Measurements from ENCODE around the gene SPINT1. TPM values are rescaled to one million over a fixed set of nuclear protein-coding genes. Genes with fewer than 3 reads are reported as not detected.
A peak's percentile ranks its signal among the peaks of the same experiment; 100 is the strongest.
"Not testable (repeated sequence)": the region's sequence is repeated elsewhere in the genome, so short reads cannot be mapped to it uniquely, and the experiment has no call there.

Gene SPINT1
- total RNA-seq, 2 donors from 2014 or later: 8.4 to 11.7 TPM

DNA sequence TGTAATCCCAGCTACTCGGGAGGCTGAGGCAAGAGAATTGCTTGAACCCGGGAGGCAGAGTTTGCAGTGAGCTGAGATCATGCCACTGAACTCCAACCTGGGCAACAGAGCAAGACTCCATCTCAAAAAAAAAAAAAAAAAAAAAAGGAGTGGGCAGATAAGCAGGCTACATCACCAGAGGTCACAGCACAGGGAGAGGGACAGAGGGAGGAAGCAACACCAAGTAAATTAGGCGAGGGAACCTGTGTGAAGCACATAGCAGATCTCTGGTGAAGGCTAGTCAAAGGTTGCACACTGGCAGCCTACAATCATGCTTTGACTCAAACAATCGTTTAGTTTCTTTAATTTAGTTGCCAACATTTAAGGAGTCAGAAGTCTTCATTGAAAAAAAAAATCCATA, 17.3 kb downstream of the SPINT1 start:
- not testable (repeated sequence) for ATAC-seq (replicated peaks); H3K27me3 Mint-ChIP-seq; H3K27ac Mint-ChIP-seq; H3K4me1 Mint-ChIP-seq; H3K9me3 Mint-ChIP-seq; H3K36me3 Mint-ChIP-seq (ENCODE audit: low read depth); H3K4me3 Mint-ChIP-seq

DNA sequence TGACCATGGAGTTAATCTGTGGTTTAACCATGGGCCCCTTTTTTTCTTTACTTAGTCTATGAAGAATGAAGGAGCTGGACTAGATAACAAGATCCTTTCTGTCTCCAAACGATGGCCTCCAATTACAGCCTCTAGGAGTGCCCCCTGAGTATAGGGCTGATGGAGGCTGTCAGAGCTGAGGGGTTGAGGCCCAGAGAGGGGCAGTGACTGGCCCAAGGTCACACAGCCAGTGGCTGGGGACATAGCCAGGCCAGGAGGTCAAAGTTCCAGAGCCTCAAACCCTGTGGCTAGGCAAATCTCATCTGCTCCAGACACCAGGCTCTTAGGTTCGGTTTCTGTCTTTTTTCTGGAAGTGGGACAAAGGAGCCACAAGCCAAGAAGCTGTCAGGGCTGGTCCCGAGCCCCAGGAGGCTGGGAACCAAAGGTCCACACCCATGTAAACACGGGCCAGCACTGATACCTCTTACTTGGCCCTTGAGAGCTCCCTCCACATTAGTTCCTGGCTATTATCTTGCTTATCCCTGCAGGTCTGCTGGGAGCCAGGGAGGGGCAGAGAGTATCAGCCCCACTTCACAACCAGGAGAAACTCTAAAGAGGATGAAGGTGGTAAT, 19.9 kb downstream of the SPINT1 start:
- no peaks in the 10 kb centered on the region for H3K36me3 Mint-ChIP-seq (ENCODE audit: low read depth)
- H3K9me3 Mint-ChIP-seq: no peaks in the 10 kb centered on the region
- no peak for ATAC-seq (replicated peaks)
- no peak overlapping the region for H3K4me3 Mint-ChIP-seq
- peaks cover 7% of the 10 kb centered on the region for H3K4me1 Mint-ChIP-seq
- H3K27me3 Mint-ChIP-seq: peaks cover 4% of the 10 kb centered on the region
- H3K27ac Mint-ChIP-seq: no peak overlapping the region

DNA sequence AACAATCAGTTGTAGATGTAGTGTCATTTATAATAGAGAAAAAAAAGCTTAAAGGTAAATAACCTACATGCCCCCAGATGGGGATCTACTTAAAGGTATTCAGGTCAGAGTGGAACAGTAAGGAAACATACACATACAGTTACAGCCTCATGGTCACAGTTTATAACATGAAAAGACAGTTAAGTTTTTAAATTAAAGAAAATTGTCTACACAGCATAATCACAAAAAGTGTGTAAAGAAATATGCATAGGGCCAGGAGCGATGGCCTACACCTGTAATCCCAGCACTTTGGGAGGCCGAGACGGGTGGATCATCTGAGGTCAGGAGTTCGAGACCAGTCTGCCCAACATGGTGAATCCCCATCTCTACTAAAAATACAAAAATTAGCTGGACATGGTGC, 23.4 kb downstream of the SPINT1 start:
- Mint-ChIP-seq H3K9me3 (no peaks in the 10 kb centered on the region), H3K36me3 (ENCODE audit: low read depth) (no peaks in the 10 kb centered on the region), H3K4me3 (no peak overlapping the region), H3K27ac (no peak overlapping the region), H3K4me1 (peaks cover 3% of the 10 kb centered on the region), H3K27me3 (peaks cover 4% of the 10 kb centered on the region)
- no peak for ATAC-seq (replicated peaks)

DNA sequence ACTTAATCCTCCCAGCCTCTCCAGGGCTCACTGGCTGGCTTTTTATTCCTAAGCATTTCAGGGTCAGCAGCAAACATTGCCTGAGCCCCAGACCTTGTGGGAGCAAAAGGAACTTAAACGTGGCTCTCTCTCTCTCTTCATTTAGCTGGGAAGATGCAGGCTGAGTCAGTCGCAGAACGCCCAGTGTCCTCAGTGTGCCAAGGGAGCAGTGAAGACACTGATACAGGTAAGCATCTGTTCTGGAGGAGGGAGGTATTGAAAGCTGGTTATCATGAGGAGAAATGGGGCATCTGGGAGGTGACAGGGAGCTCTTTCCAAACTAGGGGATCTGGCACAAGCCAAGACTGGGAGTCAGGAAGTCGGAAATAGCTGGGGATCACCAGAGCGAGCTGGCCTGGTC, 25.8 kb downstream of the SPINT1 start:
- Mint-ChIP-seq H3K36me3 (ENCODE audit: low read depth) (no peaks in the 10 kb centered on the region), H3K9me3 (no peaks in the 10 kb centered on the region), H3K4me1 (peaks cover 8% of the 10 kb centered on the region), H3K27ac (peak overlapping the region; percentile 23), H3K27me3 (no peaks in the 10 kb centered on the region), H3K4me3 (no peak overlapping the region)
- no peak for ATAC-seq (replicated peaks)

DNA sequence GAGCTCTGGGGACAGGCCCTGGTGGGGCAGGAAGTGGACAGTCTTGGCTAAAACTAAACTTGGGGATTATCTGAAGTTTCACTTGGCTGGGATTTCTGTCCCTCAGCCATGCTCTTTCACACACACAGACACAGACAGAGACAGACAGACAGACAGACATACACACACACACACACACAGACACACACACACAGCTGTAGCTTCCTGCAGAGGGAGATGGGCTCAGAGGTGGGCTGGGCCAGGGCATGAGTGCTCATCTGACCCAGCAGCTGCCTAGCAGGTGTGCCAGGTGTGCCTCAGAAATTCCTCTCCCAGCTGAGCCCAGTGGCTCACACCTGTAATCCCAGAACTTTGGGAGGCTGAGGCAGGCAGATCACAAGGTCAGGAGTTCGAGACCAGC, 26.9 kb downstream of the SPINT1 start:
- H3K27ac Mint-ChIP-seq: peak overlapping the region; percentile 23

DNA sequence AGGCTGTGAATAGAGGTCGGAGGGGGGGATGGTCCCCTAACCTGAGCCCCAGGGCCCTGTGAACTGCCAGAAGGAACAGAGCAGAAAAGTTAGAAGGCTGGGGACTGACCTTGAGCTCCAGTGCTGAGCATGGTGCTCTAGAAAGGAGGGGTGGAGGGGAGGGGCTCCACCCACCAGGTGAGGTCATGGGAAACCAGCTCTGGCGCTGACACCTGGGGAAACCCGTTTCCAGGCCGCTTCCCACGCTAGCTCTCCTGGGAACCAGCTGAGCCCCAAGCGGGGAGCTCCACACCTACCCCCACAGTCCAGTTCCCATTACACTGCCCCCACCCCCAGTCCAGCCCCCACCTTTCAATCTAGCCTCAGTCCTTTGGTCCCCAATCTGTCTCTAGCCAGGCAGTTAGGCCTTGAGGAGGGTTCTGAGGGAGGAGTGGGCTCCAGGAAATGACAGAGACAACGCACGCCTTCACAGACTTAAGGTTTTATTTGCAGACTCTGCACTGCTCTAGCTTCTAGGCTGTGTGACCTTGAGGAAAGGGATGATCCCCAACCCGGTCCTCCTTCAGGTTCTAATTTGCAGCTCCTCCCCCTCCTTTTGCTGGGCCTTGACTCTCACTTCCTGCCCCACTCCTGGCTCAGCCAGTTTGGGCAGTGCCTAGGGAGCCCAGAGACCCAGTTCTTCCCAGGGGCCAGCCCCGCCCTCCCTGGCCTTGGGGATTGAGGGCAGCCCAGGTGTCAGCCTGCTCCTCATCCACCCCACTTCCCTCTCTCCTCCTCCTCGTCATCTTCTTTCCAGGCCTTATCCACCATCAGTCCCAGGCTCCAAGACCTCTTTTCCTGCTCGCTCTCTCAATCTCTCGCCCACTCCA, 28.1 kb downstream of the SPINT1 start:
- H3K4me3 Mint-ChIP-seq: peak overlapping the region; percentile 58
- peak; percentile 64 for ATAC-seq (replicated peaks)
- H3K36me3 Mint-ChIP-seq (ENCODE audit: low read depth): no peaks in the 10 kb centered on the region
- H3K9me3 Mint-ChIP-seq: no peaks in the 10 kb centered on the region
- H3K4me1 Mint-ChIP-seq: peaks cover 8% of the 10 kb centered on the region
- peak overlapping the region; percentile 10 for H3K27ac Mint-ChIP-seq
- H3K27me3 Mint-ChIP-seq: no peaks in the 10 kb centered on the region

More for the DNA sequence above, 26.9 kb downstream of the SPINT1 start:
- H3K9me3 Mint-ChIP-seq: no peaks in the 10 kb centered on the region
- no peak overlapping the region for H3K4me3 Mint-ChIP-seq
- peaks cover 8% of the 10 kb centered on the region for H3K4me1 Mint-ChIP-seq
- H3K36me3 Mint-ChIP-seq (ENCODE audit: low read depth): no peaks in the 10 kb centered on the region
- no peak for ATAC-seq (replicated peaks)
- H3K27me3 Mint-ChIP-seq: no peaks in the 10 kb centered on the region

DNA sequence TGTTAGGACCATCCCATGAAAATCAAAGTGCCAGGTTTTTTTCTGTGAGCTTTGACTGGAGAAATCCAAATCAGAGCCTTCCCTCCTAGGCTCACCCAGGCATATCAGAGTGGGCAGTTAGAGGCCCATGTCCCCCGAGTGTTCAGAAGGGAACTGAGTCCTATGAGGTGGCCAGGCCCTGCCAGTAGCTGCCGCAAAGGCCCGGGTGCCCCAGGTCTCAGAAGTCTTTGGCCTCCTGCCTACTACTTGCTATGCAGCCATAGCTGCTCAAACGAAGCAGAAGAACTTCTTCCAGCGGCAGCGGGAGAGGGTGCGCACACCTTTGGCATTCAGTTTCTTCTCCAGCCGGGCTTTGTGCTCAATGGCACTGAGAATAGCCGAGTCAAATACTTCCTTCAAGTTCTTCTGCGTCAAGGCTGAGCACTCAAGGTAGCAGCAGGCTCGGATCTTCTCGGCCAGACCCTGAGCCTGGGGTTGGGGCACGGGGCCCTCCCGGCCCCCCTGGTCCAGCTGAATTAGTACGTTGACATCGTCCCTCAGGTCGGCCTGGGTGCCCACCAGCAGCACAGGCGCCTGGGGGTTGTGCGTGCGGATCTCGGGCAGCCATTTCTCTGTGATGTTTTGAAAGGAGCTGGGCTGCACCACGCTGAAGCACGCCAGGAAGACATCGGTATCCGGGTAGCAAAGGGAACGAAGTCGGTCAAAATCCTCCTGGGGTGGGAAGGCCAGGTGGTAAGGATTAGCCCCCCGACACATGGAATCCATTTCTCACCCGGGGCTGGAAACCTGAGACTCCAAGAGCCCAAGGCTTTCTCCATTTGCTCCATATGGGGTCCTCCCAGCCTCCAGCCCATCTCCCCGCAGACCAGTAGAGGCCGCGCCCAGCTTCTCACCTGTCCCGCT, 29.2 kb downstream of the SPINT1 start:
- H3K27ac Mint-ChIP-seq: no peak overlapping the region
- peaks cover 8% of the 10 kb centered on the region for H3K4me1 Mint-ChIP-seq
- H3K4me3 Mint-ChIP-seq: peak overlapping the region; percentile 58
- ATAC-seq (replicated peaks): no peak
- H3K9me3 Mint-ChIP-seq: no peaks in the 10 kb centered on the region
- no peaks in the 10 kb centered on the region for H3K27me3 Mint-ChIP-seq
- no peaks in the 10 kb centered on the region for H3K36me3 Mint-ChIP-seq (ENCODE audit: low read depth)

DNA sequence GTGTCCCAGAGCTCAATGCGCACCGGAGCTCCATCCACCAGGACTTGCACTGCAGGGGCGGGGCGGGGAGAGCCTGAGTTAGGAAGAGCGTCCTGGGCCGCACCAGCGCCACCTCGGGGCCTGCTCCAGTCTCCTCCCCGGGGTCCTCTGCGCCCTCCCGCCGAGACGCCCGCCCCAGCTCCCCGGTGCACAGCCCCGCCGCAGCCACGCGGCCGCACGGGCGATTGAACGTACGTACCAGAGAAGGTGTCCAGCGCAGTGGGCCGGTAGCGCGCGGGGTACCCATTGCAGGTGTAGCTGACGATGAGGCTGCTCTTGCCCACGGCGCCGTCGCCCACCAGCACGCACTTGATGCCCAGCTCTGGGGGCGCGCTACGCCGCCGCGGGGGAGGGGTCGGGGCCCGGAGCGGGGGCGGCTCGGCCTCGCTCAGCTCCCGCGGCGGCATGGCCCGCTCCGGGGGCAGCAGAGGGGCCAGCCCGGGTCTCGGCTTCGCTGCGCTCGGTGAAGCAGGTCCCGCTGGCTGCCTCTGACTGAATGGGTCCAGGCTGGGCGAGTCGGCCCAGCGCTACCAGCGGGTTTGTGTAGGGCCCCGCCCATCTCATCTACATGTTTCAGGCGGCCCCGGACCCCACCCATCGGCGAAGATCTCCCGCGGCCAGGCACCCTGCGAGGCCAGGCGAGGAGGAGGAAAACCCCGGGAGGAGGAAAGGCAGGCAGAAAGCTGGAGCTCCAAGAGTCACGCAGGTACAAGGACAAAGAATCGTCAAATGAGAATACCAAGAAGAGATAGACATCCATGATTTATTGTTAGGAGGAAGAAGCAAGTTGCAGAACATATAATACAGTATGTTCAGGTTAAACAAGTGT, 30.1 kb downstream of the SPINT1 start, which contains the start of gene RHOV:
Gene RHOV (minus strand): TSS at position 541 of the 868 bp plus-strand sequence. CDS start 95 bp downstream, at position 446.
- H3K27me3 Mint-ChIP-seq: no peaks in the 10 kb centered on the region
- H3K4me3 Mint-ChIP-seq: peak within 1 kb of the TSS; percentile 58
- peak; percentile 74 for ATAC-seq (replicated peaks)
- no peaks in the 10 kb centered on the region for H3K9me3 Mint-ChIP-seq
- peaks cover 12% of the 10 kb centered on the region for H3K4me1 Mint-ChIP-seq
- H3K36me3 Mint-ChIP-seq (ENCODE audit: low read depth): no peaks in the 10 kb centered on the region
- H3K27ac Mint-ChIP-seq: no peak within 1 kb of the TSS

DNA sequence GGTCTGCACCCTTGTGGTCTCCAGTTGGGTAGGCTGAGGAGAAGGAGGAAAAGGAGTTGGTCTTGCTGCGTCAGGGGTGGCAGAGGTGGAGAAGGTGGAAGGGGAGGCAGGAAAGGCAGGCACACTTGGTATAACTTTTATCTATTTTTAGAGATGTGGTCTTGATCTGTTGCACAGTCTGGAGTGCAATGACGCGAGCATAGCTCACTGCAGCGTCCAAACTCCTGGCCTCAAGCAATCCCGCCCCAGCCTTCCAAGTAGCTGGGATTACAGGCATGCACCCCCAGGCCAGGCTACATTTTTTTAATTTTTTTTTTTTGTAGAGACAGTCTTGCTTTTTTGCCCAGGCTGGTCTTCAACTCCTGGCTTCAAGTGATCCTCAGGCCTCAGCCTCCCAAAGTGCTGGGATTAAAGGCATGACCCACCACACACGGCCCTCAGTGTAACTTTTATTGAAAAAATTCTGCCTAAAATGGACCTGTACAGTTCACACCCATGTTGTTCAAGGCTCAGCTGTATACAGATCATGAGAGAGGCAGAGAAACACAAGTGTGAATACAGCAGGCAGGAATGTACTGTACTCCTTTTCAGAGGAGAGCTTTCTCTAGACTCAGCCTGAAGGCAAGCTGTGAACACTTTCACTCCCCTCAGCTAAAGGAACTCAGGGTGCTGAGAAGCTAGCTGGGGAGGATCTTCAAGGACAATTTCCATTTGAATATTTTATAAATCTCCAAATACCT, 32.3 kb downstream of the SPINT1 start:
- no peaks in the 10 kb centered on the region for H3K27me3 Mint-ChIP-seq
- H3K36me3 Mint-ChIP-seq (ENCODE audit: low read depth): no peaks in the 10 kb centered on the region
- no peak overlapping the region for H3K27ac Mint-ChIP-seq
- no peak overlapping the region for H3K4me3 Mint-ChIP-seq
- ATAC-seq (replicated peaks): no peak
- H3K4me1 Mint-ChIP-seq: peaks cover 13% of the 10 kb centered on the region
- H3K9me3 Mint-ChIP-seq: no peaks in the 10 kb centered on the region

DNA sequence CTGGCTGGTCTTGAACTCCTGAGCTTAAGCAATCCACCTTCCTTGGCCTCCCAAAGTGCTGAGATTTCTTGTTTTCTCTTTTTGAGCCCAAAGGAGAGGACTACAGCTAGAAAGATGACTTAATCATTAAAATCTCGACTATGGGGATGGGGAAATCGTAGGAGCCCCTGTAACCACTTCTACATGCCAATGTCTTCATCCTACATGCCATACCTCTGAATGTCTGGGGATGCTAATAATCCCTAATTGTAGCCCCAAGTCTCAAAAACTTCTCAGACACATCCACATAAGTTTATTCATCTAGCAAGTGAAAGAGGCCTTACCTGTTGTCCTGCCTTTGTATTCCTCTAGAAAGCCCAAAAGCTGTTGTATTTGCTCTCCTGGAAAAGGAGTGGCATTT, 33.8 kb downstream of the SPINT1 start:
- no peak for ATAC-seq (replicated peaks)
- Mint-ChIP-seq H3K27me3 (no peaks in the 10 kb centered on the region), H3K4me1 (peaks cover 5% of the 10 kb centered on the region), H3K36me3 (ENCODE audit: low read depth) (no peaks in the 10 kb centered on the region), H3K9me3 (no peaks in the 10 kb centered on the region), H3K4me3 (no peak overlapping the region), H3K27ac (no peak overlapping the region)

DNA sequence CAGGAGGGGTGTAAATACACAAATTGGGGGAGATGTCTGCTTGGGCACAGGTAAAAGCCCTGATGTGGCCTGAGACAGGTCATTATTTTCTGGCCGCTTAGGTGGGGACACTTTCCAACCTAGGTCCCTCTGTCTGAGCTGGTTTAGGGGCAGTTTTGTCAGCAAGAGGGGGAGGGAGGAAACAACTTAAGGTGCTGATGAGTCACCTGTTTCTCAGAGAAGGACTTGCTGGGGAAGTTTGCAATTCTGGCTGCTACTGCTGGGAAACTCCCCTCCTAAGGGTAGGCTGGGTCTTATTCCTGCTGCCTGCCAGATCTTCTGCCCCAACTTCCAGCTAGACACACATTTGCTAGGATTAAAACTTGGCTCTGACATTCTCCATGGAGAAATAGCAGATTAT, 34.9 kb downstream of the SPINT1 start:
- peak overlapping the region; percentile 46 for H3K4me3 Mint-ChIP-seq
- H3K36me3 Mint-ChIP-seq (ENCODE audit: low read depth): no peaks in the 10 kb centered on the region
- ATAC-seq (replicated peaks): peak; percentile 91
- H3K27ac Mint-ChIP-seq: peak overlapping the region; percentile 84
- H3K9me3 Mint-ChIP-seq: no peaks in the 10 kb centered on the region
- H3K27me3 Mint-ChIP-seq: no peaks in the 10 kb centered on the region
- peaks cover 5% of the 10 kb centered on the region for H3K4me1 Mint-ChIP-seq

DNA sequence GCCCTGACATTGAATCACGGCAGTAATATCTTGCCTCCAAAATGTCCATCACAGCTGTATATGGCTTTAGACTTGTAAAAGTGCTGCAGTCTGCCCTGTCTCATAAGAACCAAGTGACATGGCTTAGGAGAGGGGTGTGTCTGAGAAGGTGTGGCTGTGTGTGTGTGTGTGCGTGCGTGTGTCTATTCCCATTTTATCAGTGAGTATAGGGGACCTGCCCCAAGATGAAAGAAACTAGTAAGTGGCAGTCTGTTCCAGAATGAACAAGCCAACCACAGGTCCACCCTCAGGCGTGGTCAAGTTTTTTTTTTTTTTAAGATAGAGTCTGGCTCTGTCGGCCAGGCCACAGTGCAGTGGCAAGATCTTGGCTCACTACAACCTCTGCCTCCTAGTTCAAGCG, 35.8 kb downstream of the SPINT1 start:
- Mint-ChIP-seq H3K27me3 (no peaks in the 10 kb centered on the region), H3K4me3 (no peak overlapping the region), H3K9me3 (no peaks in the 10 kb centered on the region), H3K4me1 (peaks cover 5% of the 10 kb centered on the region), H3K27ac (no peak overlapping the region), H3K36me3 (ENCODE audit: low read depth) (no peaks in the 10 kb centered on the region)
- peak; percentile 61 for ATAC-seq (replicated peaks)

DNA sequence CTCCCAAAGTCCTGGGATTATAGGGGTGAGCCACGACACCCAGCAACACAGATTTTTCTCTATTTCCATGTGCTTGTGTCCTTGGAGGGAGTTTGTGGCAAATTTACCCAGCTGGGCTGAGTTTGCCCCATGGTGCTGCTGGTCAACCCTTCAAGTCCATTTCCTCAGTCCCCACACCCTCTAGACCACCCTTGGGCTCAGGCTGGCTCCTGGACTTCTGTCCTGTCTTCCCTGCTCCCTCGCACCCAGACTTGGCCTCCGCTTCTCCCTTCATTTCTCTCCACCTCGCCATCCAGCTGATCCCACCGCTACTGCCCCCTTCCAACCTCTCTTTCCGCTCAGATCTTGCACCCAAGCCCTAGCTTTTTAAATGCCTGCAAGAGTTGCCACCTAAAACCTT, 37.5 kb downstream of the SPINT1 start:
- no peaks in the 10 kb centered on the region for H3K27me3 Mint-ChIP-seq
- no peak for ATAC-seq (replicated peaks)
- no peaks in the 10 kb centered on the region for H3K36me3 Mint-ChIP-seq (ENCODE audit: low read depth)
- H3K27ac Mint-ChIP-seq: no peak overlapping the region
- H3K4me3 Mint-ChIP-seq: no peak overlapping the region
- H3K9me3 Mint-ChIP-seq: no peaks in the 10 kb centered on the region
- peaks cover 10% of the 10 kb centered on the region for H3K4me1 Mint-ChIP-seq

All from activated T-helper 17 cell treated with anti-CD3 and anti-CD28 coated beads, Interleukin-2, amount 50 U/mL, for 72 hours (primary cell).